ENCODE results near the gene CFAP52. TPM values are rescaled to one million over a fixed set of nuclear protein-coding genes. Genes with fewer than 3 reads are reported as not detected.

The CFAP52 gene
- total and polyA plus RNA-seq, 4 donors = 0.33 TPM; not detected in 3

- Histone ChIP-seq H3K36me3 (ENCODE audit: control insufficient read depth in 4 of 4, insufficient read depth in 3 of 4, low read depth in 1 of 4, low read length in 3 of 4) (peaks cover 0 to 2% (median 0%) of the 10 kb centered on the region in 4 donors), H3K9me3 (ENCODE audit: control insufficient read depth in 4 of 4, low read length in 3 of 4) (peaks cover 0 to 2% (median 0%) of the 10 kb centered on the region in 4 donors), H3K4me1 (ENCODE audit: control insufficient read depth in 4 of 4, insufficient read depth in 4 of 4, low read length in 3 of 4) (no peaks in the 10 kb centered on the region), H3K9ac (ENCODE audit: low read depth in 1 of 2, low read length in 2 of 2) (no peak overlapping the region), H3K4me3 (ENCODE audit: low read depth in 1 of 3, low read length in 3 of 3) (no peak overlapping the region), H3K27ac (ENCODE audit: low read depth in 1 of 2, low read length in 2 of 2) (no peak overlapping the region), H3K27me3 (ENCODE audit: control insufficient read depth in 4 of 4, insufficient read depth in 4 of 4, low read length in 3 of 4) (no peaks in the 10 kb centered on the region)
- 84% methylated on average over 4 of the region's 4 CpGs for WGBS
- TF ChIP-seq, protein P1, sequence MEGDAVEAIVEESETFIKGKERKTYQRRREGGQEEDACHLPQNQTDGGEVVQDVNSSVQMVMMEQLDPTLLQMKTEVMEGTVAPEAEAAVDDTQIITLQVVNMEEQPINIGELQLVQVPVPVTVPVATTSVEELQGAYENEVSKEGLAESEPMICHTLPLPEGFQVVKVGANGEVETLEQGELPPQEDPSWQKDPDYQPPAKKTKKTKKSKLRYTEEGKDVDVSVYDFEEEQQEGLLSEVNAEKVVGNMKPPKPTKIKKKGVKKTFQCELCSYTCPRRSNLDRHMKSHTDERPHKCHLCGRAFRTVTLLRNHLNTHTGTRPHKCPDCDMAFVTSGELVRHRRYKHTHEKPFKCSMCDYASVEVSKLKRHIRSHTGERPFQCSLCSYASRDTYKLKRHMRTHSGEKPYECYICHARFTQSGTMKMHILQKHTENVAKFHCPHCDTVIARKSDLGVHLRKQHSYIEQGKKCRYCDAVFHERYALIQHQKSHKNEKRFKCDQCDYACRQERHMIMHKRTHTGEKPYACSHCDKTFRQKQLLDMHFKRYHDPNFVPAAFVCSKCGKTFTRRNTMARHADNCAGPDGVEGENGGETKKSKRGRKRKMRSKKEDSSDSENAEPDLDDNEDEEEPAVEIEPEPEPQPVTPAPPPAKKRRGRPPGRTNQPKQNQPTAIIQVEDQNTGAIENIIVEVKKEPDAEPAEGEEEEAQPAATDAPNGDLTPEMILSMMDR (IDR thresholded peaks at IDR 0.05; ENCODE audit: low read depth, low read length, missing input control) = no peak
- TF ChIP-seq YY1 (IDR thresholded peaks at IDR 0.05) = no peak
- TF ChIP-seq TAF1 (conservative IDR thresholded peaks at IDR 0.05) = no peak
- TF ChIP-seq EGR1 (IDR thresholded peaks at IDR 0.05; ENCODE audit: low read depth in 2 of 2) = no peak
- no peak for TF ChIP-seq RAD21 (IDR thresholded peaks at IDR 0.05)
- TF ChIP-seq ZBTB33 (IDR thresholded peaks at IDR 0.05) = no peak
- TF ChIP-seq, protein P2, sequence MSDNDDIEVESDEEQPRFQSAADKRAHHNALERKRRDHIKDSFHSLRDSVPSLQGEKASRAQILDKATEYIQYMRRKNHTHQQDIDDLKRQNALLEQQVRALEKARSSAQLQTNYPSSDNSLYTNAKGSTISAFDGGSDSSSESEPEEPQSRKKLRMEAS (IDR thresholded peaks at IDR 0.05) = no peak
- TF ChIP-seq JUND (IDR thresholded peaks at IDR 0.05) = no peak
- no peak for TF ChIP-seq HNF4G (IDR thresholded peaks at IDR 0.05)
- no peak for TF ChIP-seq NR2F2 (IDR thresholded peaks at IDR 0.05)
- DNase-seq (ENCODE audit: low spot score) = no peak
These were observed 101.5 kb downstream of the CFAP52 start for GRCh38 chr17:9677896-9678295.

GRCh38 chr17:9684955-9685621 lies 108.6 kb downstream of the CFAP52 start:
- Histone ChIP-seq H3K9ac (ENCODE audit: low read depth in 1 of 2, low read length in 2 of 2) (no peak overlapping the region), H3K4me3 (ENCODE audit: low read depth in 1 of 3, low read length in 3 of 3) (no peak overlapping the region), H3K27me3 (ENCODE audit: control insufficient read depth in 4 of 4, insufficient read depth in 4 of 4, low read length in 3 of 4) (no peaks in the 10 kb centered on the region), H3K36me3 (ENCODE audit: control insufficient read depth in 4 of 4, insufficient read depth in 3 of 4, low read depth in 1 of 4, low read length in 3 of 4) (no peaks in the 10 kb centered on the region), H3K9me3 (ENCODE audit: control insufficient read depth in 4 of 4, low read length in 3 of 4) (peaks cover 0 to 2% (median 0%) of the 10 kb centered on the region in 4 donors), H3K4me1 (ENCODE audit: control insufficient read depth in 4 of 4, insufficient read depth in 4 of 4, low read length in 3 of 4) (no peaks in the 10 kb centered on the region), H3K27ac (ENCODE audit: low read depth in 1 of 2, low read length in 2 of 2) (no peak overlapping the region)
- TF ChIP-seq, protein P3, sequence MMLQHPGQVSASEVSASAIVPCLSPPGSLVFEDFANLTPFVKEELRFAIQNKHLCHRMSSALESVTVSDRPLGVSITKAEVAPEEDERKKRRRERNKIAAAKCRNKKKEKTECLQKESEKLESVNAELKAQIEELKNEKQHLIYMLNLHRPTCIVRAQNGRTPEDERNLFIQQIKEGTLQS (IDR thresholded peaks at IDR 0.05) = no peak
- TF ChIP-seq RAD21 (IDR thresholded peaks at IDR 0.05) = no peak
- TF ChIP-seq, protein P2 (IDR thresholded peaks at IDR 0.05) = no peak
- TF ChIP-seq HNF4G (IDR thresholded peaks at IDR 0.05) = no peak
- no peak for TF ChIP-seq ZBTB33 (IDR thresholded peaks at IDR 0.05)
- no peak for TF ChIP-seq HNF4A (conservative IDR thresholded peaks at IDR 0.05)
- TF ChIP-seq RXRA (IDR thresholded peaks at IDR 0.05) = no peak
- no peak for TF ChIP-seq SP1 (IDR thresholded peaks at IDR 0.05)
- TF ChIP-seq JUND (IDR thresholded peaks at IDR 0.05) = no peak
- TF ChIP-seq FOXA1 (IDR thresholded peaks at IDR 0.05) = no peak
- TF ChIP-seq TAF1 (conservative IDR thresholded peaks at IDR 0.05) = no peak
- no peak for TF ChIP-seq NR2F2 (IDR thresholded peaks at IDR 0.05)
- no peak for TF ChIP-seq YY1 (IDR thresholded peaks at IDR 0.05)
- TF ChIP-seq EGR1 (IDR thresholded peaks at IDR 0.05; ENCODE audit: low read depth in 2 of 2) = no peak
- TF ChIP-seq, protein P4, sequence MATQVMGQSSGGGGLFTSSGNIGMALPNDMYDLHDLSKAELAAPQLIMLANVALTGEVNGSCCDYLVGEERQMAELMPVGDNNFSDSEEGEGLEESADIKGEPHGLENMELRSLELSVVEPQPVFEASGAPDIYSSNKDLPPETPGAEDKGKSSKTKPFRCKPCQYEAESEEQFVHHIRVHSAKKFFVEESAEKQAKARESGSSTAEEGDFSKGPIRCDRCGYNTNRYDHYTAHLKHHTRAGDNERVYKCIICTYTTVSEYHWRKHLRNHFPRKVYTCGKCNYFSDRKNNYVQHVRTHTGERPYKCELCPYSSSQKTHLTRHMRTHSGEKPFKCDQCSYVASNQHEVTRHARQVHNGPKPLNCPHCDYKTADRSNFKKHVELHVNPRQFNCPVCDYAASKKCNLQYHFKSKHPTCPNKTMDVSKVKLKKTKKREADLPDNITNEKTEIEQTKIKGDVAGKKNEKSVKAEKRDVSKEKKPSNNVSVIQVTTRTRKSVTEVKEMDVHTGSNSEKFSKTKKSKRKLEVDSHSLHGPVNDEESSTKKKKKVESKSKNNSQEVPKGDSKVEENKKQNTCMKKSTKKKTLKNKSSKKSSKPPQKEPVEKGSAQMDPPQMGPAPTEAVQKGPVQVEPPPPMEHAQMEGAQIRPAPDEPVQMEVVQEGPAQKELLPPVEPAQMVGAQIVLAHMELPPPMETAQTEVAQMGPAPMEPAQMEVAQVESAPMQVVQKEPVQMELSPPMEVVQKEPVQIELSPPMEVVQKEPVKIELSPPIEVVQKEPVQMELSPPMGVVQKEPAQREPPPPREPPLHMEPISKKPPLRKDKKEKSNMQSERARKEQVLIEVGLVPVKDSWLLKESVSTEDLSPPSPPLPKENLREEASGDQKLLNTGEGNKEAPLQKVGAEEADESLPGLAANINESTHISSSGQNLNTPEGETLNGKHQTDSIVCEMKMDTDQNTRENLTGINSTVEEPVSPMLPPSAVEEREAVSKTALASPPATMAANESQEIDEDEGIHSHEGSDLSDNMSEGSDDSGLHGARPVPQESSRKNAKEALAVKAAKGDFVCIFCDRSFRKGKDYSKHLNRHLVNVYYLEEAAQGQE (IDR thresholded peaks at IDR 0.05) = no peak
- no peak for TF ChIP-seq GABPA (IDR thresholded peaks at IDR 0.05 in 1 of 2, conservative IDR thresholded peaks at IDR 0.05 in 1 of 2)
- 80% methylated on average over 10 of the region's 10 CpGs for WGBS
- no peak for DNase-seq (ENCODE audit: low spot score)
